Neural cell (in vitro differentiated cells): ENCODE data around the gene EFCAB8.

ENCODE experiments used
- EP300 ChIP-seq: fragments of 450-650 bp; conservative IDR thresholded peaks from 2 replicates; pipeline ENCODE4 v1.6.1; 2014; ENCODE audit warnings: antibody characterized with exemption, mild to moderate bottlenecking, moderate library complexity; ENCODE audit not compliant: poor library complexity, severe bottlenecking
- MXI1 ChIP-seq: fragments of 450-650 bp; conservative IDR thresholded peaks from 2 replicates; pipeline ENCODE4 v1.6.1; 2014; ENCODE audit warnings: antibody characterized with exemption, mild to moderate bottlenecking; ENCODE audit not compliant: poor library complexity, severe bottlenecking
- TF ChIP-seq, protein P1 (sequence below): fragments of 450-650 bp; IDR thresholded peaks from 2 replicates; pipeline ENCODE4 v1.5.1; 2014; ENCODE audit warnings: antibody characterized with exemption, mild to moderate bottlenecking, moderate library complexity; ENCODE audit not compliant: poor library complexity, severe bottlenecking

DNA sequence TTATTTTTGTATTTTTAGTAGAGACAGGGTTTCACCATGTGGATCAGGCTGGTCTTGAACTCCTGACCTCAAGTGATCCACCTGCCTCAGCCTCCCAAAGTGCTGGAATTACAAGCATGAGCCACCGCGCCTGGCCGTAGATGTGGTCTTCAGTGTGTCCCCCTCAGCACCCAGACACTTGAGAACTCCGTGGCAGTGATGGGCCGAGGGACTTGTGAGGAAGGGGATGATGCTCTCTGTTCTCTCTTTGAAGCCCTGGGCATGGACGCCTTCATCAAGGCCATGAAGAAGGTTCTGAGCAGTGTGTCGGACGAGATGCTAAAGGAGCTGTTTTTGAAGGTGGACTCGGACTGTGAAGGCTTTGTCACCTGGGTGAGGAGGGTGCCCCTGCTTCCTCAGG is 16.9 kb downstream of the EFCAB8 start:
- TF ChIP-seq, protein P1, sequence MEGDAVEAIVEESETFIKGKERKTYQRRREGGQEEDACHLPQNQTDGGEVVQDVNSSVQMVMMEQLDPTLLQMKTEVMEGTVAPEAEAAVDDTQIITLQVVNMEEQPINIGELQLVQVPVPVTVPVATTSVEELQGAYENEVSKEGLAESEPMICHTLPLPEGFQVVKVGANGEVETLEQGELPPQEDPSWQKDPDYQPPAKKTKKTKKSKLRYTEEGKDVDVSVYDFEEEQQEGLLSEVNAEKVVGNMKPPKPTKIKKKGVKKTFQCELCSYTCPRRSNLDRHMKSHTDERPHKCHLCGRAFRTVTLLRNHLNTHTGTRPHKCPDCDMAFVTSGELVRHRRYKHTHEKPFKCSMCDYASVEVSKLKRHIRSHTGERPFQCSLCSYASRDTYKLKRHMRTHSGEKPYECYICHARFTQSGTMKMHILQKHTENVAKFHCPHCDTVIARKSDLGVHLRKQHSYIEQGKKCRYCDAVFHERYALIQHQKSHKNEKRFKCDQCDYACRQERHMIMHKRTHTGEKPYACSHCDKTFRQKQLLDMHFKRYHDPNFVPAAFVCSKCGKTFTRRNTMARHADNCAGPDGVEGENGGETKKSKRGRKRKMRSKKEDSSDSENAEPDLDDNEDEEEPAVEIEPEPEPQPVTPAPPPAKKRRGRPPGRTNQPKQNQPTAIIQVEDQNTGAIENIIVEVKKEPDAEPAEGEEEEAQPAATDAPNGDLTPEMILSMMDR, result no peak
- no peak for TF ChIP-seq MXI1
- TF ChIP-seq EP300, result no peak
